DMS153 (cell line): ENCODE results near the gene OR4C46.
"Not testable (repeated sequence)": the region's sequence is repeated elsewhere in the genome, so short reads cannot be mapped to it uniquely, and the experiment has no call there.

Experiments used
- DNase-seq: peaks from one replicate; lab custom pipeline; 2025; lab: John Stamatoyannopoulos, UW

OR4C46 gene

GRCh38 chr11:54603898-54604297 lies at the start of gene OR4C46:
OR4C46 (minus strand) TSS chr11:54603998; CDS start chr11:54603998, 0 bp downstream.
- no peak for DNase-seq

DNA sequence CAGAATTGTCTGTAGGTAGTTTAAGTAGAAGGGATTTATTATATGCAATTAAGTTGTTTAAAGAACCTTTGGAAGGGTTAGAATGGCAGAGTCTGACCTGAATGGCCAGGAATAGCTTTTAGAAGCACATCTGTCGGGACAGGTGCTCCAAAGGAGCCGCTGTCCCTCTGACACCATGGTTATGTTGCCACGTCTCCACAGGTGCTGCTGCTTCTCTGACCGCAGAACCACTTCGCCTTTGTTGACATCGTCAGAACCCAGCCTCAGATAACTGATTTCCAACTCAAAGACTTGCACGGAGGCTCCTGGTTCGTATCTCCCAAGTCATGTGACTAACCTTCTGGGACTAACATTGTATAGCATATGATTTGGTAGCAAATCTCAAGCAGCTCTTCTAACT lies 41.8 kb upstream of the OR4C46 start:
- not testable (repeated sequence) for DNase-seq

DNA sequence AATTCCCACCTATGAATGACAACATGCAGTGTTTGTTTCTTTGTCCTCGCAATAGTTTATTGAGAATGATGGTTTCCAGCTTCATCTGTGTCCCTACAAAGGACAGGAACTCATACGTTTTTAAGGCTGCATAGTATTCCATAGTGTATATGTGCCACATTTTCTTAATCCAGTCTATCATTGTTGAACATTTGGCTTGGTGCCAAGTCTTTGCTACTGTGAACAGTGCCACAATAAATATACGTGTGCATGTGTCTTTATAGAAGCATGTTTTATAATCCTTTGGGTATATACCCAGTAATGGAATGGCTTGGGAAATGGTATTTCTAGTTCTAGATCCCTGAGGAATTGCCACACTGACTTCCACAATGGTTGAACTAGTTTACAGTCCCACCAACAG lies 42.4 kb downstream of the OR4C46 start:
- not testable (repeated sequence) for DNase-seq

GRCh38 chr11:54558919-54559318 lies 44.9 kb downstream of the OR4C46 start:
- no peak for DNase-seq

DNA sequence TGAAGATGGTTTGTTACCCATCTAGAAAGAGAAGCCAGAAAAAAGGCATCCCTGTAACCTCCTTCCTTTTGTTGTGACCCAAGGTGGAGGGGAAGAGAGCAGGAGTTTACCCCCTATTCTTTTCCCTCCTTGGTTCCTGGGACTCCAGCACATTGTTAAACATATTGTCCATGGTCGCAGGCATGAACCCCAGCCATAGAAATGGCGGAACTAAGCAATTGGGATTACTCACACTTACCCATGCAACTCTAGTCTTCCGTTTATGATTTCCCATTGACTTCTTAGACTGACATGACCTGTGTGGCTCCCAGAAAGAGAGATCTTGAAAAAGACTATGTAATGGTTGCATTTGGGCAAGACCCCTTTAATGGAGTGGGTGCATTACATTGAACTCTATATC lies 45.4 kb downstream of the OR4C46 start:
- no peak for DNase-seq
